HG03342 (cell line): ENCODE data around the gene ITGA5.

Experiments
- ATAC-seq: cut with Tn5 transposase; IDR thresholded peaks from one replicate; pipeline ENCODE4 v1.9.1; 2021; ENCODE audit warnings: mild to moderate bottlenecking, moderate library complexity; ENCODE audit not compliant: unreplicated experiment

Gene ITGA5

DNA sequence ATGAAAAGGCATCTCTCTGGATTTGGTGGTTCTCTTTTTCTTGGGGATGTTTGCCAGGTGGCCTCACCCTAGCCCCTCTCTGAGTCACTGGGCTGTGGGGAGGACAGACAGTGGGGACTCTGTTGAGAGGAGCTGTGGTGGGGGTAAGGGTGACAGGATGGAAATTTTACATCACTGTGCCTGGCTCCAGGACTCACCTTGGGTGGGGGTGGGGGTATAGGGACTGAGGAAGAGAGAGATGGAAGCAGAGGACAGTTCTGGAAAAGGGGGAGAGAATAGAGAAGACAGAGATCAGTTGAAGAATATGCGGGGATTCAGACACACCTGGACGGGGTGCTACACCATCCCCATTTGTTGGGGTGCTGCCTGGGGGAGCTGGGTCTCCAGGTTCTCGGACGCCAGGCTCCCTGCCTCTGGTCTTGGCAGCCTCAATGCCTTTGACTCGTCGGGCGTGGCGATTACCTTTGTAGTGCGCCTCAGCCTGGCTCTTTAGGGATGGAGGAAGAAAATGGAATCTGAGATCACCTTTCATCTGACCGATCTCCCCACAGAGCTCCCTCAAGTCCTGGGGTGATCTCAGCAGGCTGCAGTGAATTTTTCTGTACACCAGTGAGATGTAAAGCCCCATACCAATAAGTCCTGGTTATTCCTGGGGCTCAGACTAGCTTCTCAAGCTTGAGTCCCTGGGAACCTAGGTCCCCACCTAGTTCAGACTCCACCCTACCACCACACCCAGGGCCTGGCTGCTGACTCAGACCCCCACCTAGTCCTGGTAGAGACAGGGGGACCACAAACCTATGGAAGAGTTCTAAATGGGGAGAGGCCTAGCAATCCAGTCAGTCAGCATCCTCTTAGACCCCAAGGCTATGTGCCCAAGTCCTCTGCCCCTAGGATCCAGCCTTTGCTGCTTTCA is 45.2 kb downstream of the ITGA5 start:
- ATAC-seq = no peak

DNA sequence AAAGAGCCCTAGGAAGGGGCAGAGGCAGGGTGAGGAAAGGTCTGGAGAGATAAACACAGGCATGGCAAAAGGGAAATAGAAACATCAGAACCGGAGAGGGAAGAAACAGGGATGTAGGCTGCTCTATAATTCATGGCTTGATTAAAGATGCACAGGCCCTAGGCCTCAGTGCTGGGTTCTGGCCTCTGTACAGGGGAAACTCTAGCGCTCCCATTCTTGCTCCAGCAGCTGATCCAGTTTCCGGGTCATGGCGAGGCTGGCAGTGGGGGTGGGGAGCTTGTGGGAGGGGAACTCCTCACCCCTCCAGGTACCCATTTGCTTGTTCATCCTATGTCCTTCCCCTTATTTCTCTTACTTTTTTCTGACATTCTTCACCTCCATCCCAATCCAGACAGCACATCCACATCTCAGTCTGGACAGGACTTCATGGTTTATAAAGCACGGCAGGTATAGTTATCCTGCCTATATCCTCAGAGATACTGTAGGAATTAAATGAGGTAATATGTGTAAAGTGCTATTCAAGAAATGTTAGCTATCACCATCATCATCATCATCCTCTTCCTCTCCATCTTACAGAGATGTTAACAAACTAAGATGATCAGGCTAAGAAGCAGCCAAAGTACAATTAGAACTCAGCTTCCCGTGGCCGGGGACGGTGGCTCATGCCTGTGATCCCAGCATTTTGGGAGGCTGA is 46.8 kb downstream of the ITGA5 start:
- no peak for ATAC-seq

- ATAC-seq = no peak
These were observed 47.5 kb downstream of the ITGA5 start for GRCh38 chr12:54371328-54372112.

GRCh38 chr12:54370171-54370730 is 48.8 kb downstream of the ITGA5 start:
- ATAC-seq = no peak

DNA sequence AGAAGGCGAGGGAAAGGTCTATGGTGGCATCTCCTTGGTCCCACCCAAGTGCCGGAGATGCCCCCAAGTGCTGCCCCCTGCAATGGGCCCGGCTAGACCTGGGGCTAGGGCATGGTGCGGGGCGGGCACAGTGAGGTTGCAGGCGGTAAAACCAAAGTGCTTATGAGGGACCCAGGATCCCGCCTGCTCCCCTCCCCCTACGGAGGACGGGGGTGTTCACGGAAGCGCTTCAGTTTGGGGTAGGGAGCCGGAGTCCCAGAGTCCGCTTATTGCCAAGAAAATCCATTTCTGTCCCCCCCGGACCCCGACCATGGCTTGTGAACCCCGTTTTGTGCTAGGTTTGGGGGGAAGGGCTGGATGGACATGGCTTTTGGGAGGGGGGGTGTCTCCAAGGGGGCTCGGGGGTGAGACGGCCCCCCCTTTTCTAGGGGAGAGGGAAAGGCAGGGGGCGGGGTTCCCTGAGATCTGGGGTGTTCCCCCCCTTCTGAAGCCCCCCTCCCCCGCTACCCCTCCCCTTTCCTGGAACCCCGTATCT is 49.4 kb downstream of the ITGA5 start:
- no peak for ATAC-seq

DNA sequence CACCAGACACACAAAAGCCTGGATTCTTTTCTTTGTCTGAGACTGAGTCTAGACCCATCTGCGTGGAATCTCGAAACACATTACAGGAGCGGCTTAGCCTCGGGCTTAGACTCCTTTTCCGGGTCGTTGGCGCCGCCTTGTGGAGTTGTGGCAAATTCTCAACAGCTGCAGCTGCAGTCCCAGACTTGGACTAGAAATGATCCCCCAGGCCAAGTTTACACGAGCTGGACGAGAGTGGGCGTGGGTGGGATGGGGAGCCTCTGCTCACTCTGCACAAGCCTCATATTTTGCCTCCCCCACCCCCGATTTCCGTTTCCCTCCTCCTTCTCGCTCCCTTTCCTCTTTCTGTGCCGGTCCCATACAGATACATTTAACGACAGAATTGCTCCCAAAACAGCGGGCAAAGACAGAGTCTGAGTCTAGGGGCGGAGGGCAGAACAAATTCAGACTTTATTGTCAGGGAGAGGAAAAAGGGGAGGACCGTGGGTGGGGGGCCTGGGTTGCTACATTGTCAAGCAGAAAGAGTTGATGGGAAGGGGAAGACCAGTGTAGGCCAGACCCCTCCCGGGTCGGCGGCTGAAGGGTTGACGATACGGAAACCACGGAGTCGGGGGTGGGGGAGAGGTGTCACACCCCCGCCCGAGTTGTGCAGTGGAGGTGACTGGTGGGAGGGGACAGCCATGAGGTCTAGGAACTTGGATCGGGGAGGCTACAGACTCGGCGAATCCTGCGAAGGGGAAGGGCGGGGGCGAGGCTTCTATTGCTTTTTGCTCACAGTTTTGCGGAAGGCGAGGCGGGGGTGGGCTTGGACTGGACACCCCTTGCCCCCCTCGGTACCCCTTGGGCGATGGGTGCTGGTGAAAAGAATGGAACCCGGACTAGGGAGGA is 50.1 kb downstream of the ITGA5 start:
- ATAC-seq = peak; percentile 61

DNA sequence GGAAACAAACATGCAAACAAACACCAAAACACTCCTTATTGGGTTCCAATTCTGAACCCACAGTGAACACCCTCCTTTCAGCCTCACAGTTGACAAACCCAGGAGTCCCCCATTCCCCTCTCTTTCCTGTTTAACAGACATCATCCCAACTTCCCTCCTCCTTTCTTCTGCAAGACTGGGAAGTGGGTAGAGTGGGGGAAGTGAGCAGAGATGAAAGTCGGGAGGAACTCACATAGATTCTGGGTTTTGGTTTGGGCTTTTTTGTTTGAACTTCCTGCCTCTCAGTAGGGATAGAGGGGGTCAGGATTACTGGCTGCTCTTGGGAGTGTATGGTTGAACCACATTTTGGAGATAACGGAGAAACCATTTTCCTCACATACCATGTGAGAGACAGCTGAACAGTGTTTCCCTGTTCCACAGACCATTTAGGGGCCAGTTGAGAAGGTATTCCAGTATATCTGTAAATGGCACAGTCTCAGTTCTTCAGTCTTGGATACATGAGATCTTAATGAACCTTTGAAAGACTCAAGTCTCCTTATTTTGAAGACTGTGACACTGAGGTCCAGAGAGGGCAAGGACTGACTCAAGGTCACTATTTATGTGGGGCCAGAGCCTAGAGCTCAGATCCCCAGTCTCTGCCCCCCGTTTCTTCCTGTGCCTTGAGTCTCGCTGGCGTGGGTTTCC is 50.9 kb downstream of the ITGA5 start:
- peak; percentile 11 for ATAC-seq

DNA sequence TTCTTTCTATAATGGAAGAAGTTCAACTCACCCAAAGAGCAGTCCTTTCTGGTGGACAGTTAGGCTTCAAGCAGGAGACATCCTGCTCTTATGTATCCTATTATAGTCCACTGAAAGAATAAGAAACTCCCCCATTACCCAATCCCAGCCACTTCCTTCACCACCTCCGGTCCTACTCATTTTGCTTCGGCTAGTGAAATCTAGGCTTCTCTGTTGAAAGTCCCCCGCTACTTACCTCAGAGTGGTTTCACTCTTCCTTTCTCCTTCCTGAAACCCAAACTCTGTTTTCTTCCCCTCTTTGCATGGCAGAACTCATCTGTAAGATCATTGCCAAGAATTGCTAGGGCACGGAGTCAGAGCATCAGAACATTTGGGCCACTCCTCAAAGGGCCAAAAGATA is 54.7 kb downstream of the ITGA5 start, which contains the start of gene GPR84:
Gene GPR84 (minus strand): TSS at position 74 of the 400 bp plus-strand sequence. CDS start 635 bp downstream, outside the sequence.
- no peak for ATAC-seq

- ATAC-seq = no peak
These were observed 55.4 kb downstream of the ITGA5 start for GRCh38 chr12:54363618-54364017.

DNA sequence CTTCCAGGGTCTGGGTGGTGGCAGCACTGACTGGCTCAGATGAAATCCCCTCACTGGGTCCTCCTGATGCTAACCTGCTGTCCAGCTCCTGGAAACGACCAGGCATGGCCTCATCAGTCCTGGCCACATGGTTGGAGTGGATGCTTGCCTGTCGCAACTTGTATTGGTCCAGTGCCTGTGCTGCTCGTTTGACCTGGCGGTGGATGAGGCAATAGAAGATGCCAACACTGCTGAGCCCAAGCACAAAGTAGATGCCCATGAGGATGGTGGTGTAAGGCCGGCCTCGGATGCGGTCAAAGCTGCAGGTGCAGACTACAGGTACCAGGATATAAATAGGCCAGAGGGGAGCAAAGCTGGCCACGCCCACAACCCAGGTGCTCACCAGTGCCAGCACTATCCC is 56.0 kb downstream of the ITGA5 start:
- no peak for ATAC-seq

- no peak for ATAC-seq
These were observed 58.2 kb downstream of the ITGA5 start for GRCh38 chr12:54360717-54361456.

GRCh38 chr12:54359762-54360351 is 59.2 kb downstream of the ITGA5 start:
- ATAC-seq = no peak

- peak; percentile 97 for ATAC-seq
These were observed 59.9 kb downstream of the ITGA5 start for GRCh38 chr12:54358945-54359761.

GRCh38 chr12:54358191-54358944 is 60.7 kb downstream of the ITGA5 start:
- ATAC-seq = peak; percentile 27

GRCh38 chr12:54357506-54358190 is 61.4 kb downstream of the ITGA5 start:
- no peak for ATAC-seq

- no peak for ATAC-seq
These were observed 62.1 kb downstream of the ITGA5 start for GRCh38 chr12:54356951-54357356.
